GM19328 (cell line): ENCODE measurements around the gene NAB1.

Experiments
- ATAC-seq: cut with Tn5 transposase; IDR thresholded peaks from one replicate; pipeline ENCODE4 v1.9.1; 2021; ENCODE audit warnings: mild to moderate bottlenecking, moderate library complexity; ENCODE audit not compliant: unreplicated experiment

NAB1 gene

GRCh38 chr2:190637281-190637734 lies 11.6 kb upstream of the NAB1 start:
- ATAC-seq, result no peak

- no peak for ATAC-seq
Observed at GRCh38 chr2:190637903-190638618, 10.8 kb upstream of the NAB1 start.

GRCh38 chr2:190640117-190640516 lies 8.8 kb upstream of the NAB1 start:
- no peak for ATAC-seq

GRCh38 chr2:190641469-190641868 lies 7.4 kb upstream of the NAB1 start:
- no peak for ATAC-seq

GRCh38 chr2:190646780-190647522 lies 1.9 kb upstream of the NAB1 start:
- ATAC-seq, result no peak

- peak; percentile 63 for ATAC-seq
Observed at GRCh38 chr2:190648289-190649034, 421 bp upstream of the NAB1 start.

- ATAC-seq, result no peak
Observed at GRCh38 chr2:190649798-190650390, 1.0 kb downstream of the NAB1 start.

GRCh38 chr2:190651413-190651812 lies 2.5 kb downstream of the NAB1 start:
- no peak for ATAC-seq

GRCh38 chr2:190653231-190653630 lies 4.3 kb downstream of the NAB1 start:
- no peak for ATAC-seq

GRCh38 chr2:190653931-190654330 lies 5.0 kb downstream of the NAB1 start:
- no peak for ATAC-seq

- no peak for ATAC-seq
Observed at GRCh38 chr2:190655113-190655512, 6.2 kb downstream of the NAB1 start.

- no peak for ATAC-seq
Observed at GRCh38 chr2:190655570-190655969, 6.7 kb downstream of the NAB1 start.

- ATAC-seq, result no peak
Observed at GRCh38 chr2:190656301-190656700, 7.4 kb downstream of the NAB1 start.

- ATAC-seq, result no peak
Observed at GRCh38 chr2:190657474-190658255, 8.8 kb downstream of the NAB1 start.

- no peak for ATAC-seq
Observed at GRCh38 chr2:190659553-190659952, 10.7 kb downstream of the NAB1 start.

- ATAC-seq, result no peak
Observed at GRCh38 chr2:190662754-190663153, 13.9 kb downstream of the NAB1 start.

GRCh38 chr2:190663348-190663747 lies 14.5 kb downstream of the NAB1 start:
- no peak for ATAC-seq

GRCh38 chr2:190663839-190664238 lies 15.0 kb downstream of the NAB1 start:
- no peak for ATAC-seq

GRCh38 chr2:190664240-190664639 lies 15.4 kb downstream of the NAB1 start:
- no peak for ATAC-seq

GRCh38 chr2:190666895-190667294 lies 18.0 kb downstream of the NAB1 start:
- ATAC-seq, result no peak
